SK-N-MC (cell line): Measurements from ENCODE around the gene GNS.

Source experiments
- DNase-seq: peaks from one replicate; pipeline ENCODE4 v3.0.0-alpha.2; 2011; ENCODE audit warnings: low read depth, low spot score
- H3K27ac ChIP-seq: fragments of 200-600 bp; sonication (generic); 2 replicates; pipeline ENCODE4 v1.5.1; 2016; ENCODE audit warnings: mixed run types
- H3K36me3 ChIP-seq: fragments of 200-600 bp; sonication (generic); 2 replicates; pipeline ENCODE4 v1.6.1; 2017; ENCODE audit warnings: antibody characterized with exemption, low read length, mixed read lengths; ENCODE audit not compliant: insufficient read depth
- H3K4me3 ChIP-seq: fragments of 200-600 bp; sonication (generic); 2 replicates; pipeline ENCODE4 v1.5.1; 2016
- H3K9ac ChIP-seq: fragments of 200-600 bp; sonication (generic); 2 replicates; pipeline ENCODE4 v1.8.0; 2017; ENCODE audit warnings: mixed run types, mixed read lengths; ENCODE audit not compliant: insufficient read length
- H3K9me3 ChIP-seq: fragments of 200-600 bp; sonication (generic); 2 replicates; pipeline ENCODE4 v1.6.1; 2017; ENCODE audit warnings: low read depth, mild to moderate bottlenecking, antibody characterized with exemption, low read length, moderate library complexity, mixed read lengths
- EZH2 ChIP-seq: fragments of 200-600 bp; sonication (generic); IDR thresholded peaks from one replicate; pipeline ENCODE4 v1.6.1; 2017; ENCODE audit warnings: antibody characterized with exemption
- FOXP2 ChIP-seq: optimal IDR thresholded peaks from 2 replicates; pipeline ENCODE3; 2011; ENCODE audit warnings: mild to moderate bottlenecking, moderate library complexity; ENCODE audit not compliant: insufficient read depth; ENCODE audit errors: extremely low read length, control extremely low read depth
- POLR2AphosphoS5 ChIP-seq: IDR thresholded peaks from 2 replicates; pipeline ENCODE4 v1.6.1; 2012; ENCODE audit warnings: mild to moderate bottlenecking, low read depth, low read length, borderline replicate concordance

Gene GNS

DNA sequence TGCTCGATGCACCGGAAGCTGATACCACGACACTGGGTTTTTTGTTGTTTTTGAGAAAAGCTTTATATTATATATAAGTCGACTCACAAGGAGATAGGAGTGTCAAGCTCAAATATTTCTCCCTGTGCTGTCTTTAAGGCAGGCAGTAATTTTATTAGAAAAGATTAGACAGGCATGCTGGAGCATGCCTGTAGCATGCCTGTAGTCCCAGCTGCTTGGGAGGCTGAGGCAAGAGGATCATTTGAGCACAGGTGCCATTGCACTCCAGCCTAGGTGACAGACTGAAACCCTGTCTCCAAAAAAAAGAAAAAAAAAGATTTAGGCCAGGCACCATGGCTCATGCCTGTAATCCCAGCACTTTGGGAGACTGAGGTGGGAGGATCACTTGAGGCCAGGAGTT is 51.8 kb downstream of the GNS start:
- no peak overlapping the region for H3K27ac ChIP-seq
- TF ChIP-seq POLR2AphosphoS5: no peak
- H3K4me3 ChIP-seq: no peak overlapping the region
- DNase-seq: no peak
- no peaks in the 10 kb centered on the region for H3K9me3 ChIP-seq
- no peak overlapping the region for H3K9ac ChIP-seq
- H3K36me3 ChIP-seq: no peaks in the 10 kb centered on the region

DNA sequence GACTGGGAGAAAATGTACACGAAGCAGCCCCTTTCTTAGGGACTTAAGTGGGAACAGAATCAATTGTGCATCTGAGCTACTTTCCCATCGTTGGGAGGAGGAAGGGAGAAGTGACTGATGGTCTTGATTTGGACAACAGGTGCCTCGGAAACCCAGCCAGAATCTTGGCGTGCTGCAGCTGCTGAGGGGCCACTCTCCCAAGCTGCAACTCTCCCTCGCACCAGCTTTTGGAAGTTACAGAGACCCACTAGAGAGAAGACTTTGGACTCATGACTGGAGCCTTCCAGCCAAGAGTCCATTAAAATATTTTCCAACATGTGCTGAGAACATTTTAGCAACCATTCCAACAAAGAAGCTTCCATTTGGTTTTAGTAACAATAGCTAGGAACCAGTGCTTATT is 52.3 kb downstream of the GNS start:
- no peak overlapping the region for H3K27ac ChIP-seq
- H3K36me3 ChIP-seq: no peaks in the 10 kb centered on the region
- H3K9ac ChIP-seq: no peak overlapping the region
- TF ChIP-seq FOXP2 (no peak), POLR2AphosphoS5 (no peak), EZH2 (no peak)
- H3K9me3 ChIP-seq: no peaks in the 10 kb centered on the region
- no peak overlapping the region for H3K4me3 ChIP-seq
- DNase-seq: no peak

GRCh38 chr12:64706306-64706705 is 52.9 kb downstream of the GNS start:
- no peak for DNase-seq
- no peak for TF ChIP-seq POLR2AphosphoS5
- no peak for TF ChIP-seq FOXP2
- TF ChIP-seq EZH2: no peak
- no peak overlapping the region for H3K9ac ChIP-seq
- no peaks in the 10 kb centered on the region for H3K36me3 ChIP-seq
- no peak overlapping the region for H3K4me3 ChIP-seq
- H3K9me3 ChIP-seq: no peaks in the 10 kb centered on the region
- H3K27ac ChIP-seq: no peak overlapping the region

DNA sequence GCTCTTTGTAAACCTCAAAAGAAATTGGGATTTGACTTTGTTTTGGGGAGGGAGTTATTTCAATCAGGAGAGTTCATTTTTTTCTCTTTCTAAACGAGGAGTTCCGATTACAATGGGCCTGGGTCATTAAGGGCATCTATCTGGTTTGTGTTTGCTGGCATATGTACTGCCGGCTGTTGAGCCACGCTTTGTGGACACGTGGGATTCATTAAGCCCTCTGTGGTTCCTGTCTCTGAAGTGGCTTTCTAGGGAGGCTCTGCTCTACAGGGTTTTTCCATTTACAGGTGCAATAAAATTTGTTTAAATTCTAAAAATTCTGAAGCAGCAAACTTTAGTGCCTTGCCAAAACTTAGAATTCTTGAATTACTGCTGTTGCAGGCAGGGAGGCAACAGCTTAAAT is 57.9 kb downstream of the GNS start:
- H3K9me3 ChIP-seq: no peaks in the 10 kb centered on the region
- no peak overlapping the region for H3K4me3 ChIP-seq
- no peak for DNase-seq
- TF ChIP-seq FOXP2: no peak
- TF ChIP-seq POLR2AphosphoS5: no peak
- TF ChIP-seq EZH2: no peak
- no peaks in the 10 kb centered on the region for H3K36me3 ChIP-seq
- no peak overlapping the region for H3K27ac ChIP-seq
- H3K9ac ChIP-seq: no peak overlapping the region

- DNase-seq: no peak
- Histone ChIP-seq H3K9ac (no peak overlapping the region), H3K4me3 (no peak overlapping the region), H3K27ac (no peak overlapping the region), H3K36me3 (no peaks in the 10 kb centered on the region), H3K9me3 (no peaks in the 10 kb centered on the region)
- TF ChIP-seq FOXP2: no peak
- TF ChIP-seq POLR2AphosphoS5: no peak
- no peak for TF ChIP-seq EZH2
These were observed 58.7 kb downstream of the GNS start for GRCh38 chr12:64700532-64700931.

DNA sequence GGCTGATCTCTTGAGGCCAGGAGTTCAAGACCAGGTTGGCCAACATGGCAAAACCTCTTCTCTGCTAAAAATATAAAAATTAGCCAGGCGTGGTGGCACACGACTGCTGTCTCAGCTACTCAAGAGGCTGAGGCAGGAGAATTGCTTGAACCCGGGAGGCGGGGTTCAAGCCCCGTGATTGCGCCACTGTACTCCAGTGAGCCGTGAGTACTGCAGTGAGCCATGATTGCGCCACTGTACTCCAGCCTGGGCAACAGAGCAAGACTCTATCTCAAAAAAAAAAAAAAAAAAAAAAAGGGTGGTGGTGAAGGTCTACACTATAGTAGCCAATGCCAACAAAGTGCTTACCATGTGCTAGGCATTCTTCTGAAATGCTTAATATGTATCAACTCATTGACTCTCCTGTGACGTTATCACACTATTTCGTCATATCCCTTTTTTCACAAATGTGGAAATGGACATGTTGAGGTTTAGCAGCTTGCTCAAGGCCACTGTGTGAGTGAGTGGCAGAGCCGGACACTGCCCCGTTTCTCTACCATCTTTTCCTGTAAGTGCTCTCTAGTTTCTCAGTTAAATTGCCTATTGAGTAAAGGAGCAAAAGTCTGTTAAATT is 59.6 kb downstream of the GNS start:
- no peak overlapping the region for H3K9ac ChIP-seq
- DNase-seq: no peak
- H3K27ac ChIP-seq: no peak overlapping the region
- no peaks in the 10 kb centered on the region for H3K36me3 ChIP-seq
- no peak overlapping the region for H3K4me3 ChIP-seq
- H3K9me3 ChIP-seq: no peaks in the 10 kb centered on the region
- TF ChIP-seq FOXP2: no peak
- no peak for TF ChIP-seq POLR2AphosphoS5
- no peak for TF ChIP-seq EZH2

GRCh38 chr12:64696080-64696741 is 63.0 kb downstream of the GNS start:
- DNase-seq: no peak
- Histone ChIP-seq H3K27ac (no peak overlapping the region), H3K36me3 (no peaks in the 10 kb centered on the region), H3K4me3 (no peak overlapping the region), H3K9me3 (no peaks in the 10 kb centered on the region), H3K9ac (no peak overlapping the region)
- TF ChIP-seq POLR2AphosphoS5 (no peak), FOXP2 (no peak), EZH2 (no peak)

DNA sequence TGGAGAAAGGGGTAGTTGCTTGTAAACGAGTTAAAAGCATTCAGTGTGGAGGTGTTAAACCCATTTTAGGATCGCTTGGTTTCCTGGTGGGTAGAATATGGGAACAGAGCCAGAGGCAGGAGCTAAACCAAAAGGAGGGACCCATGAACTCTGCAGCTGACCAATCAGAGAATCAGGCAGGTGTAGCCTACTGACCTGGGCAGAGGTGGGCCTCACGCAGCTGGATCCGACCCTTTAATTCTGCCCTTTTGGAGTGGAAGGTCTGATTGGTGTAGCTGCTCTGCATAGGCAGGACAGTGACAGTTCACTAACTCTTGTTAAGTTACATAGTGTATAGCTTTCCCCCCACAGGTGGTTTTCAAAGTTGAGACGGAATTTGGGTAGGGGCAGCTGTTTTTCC is 63.7 kb downstream of the GNS start:
- no peaks in the 10 kb centered on the region for H3K36me3 ChIP-seq
- H3K4me3 ChIP-seq: no peak overlapping the region
- no peak for DNase-seq
- no peak for TF ChIP-seq POLR2AphosphoS5
- no peak for TF ChIP-seq FOXP2
- TF ChIP-seq EZH2: no peak
- no peak overlapping the region for H3K9ac ChIP-seq
- H3K27ac ChIP-seq: no peak overlapping the region
- H3K9me3 ChIP-seq: no peaks in the 10 kb centered on the region
